Forelimb muscle (tissue), 1 donor: ENCODE measurements around the gene HSBP1L1. TPM values are rescaled to one million over a fixed set of nuclear protein-coding genes. Genes with fewer than 3 reads are reported as not detected.

Experiments
- DNase-seq: peaks from one replicate; pipeline ENCODE4 v3.0.0-alpha.2; 2013; ENCODE audit warnings: low read depth
- polyA plus RNA-seq: library from polyadenylated mRNA; unstranded; fragments of 120-200 nt; gene quantifications from one replicate; pipeline ENCODE4 v1.2.1, GENCODE V29; 2013; ENCODE audit not compliant: insufficient read length

The HSBP1L1 gene
- polyA plus RNA-seq, 1 donor = 2.6 TPM

GRCh38 chr18:79961527-79962291, 2.7 kb upstream of the HSBP1L1 start:
- DNase-seq = no peak

- DNase-seq = no peak
Measured at GRCh38 chr18:79962311-79962710, 2.1 kb upstream of the HSBP1L1 start.

DNA sequence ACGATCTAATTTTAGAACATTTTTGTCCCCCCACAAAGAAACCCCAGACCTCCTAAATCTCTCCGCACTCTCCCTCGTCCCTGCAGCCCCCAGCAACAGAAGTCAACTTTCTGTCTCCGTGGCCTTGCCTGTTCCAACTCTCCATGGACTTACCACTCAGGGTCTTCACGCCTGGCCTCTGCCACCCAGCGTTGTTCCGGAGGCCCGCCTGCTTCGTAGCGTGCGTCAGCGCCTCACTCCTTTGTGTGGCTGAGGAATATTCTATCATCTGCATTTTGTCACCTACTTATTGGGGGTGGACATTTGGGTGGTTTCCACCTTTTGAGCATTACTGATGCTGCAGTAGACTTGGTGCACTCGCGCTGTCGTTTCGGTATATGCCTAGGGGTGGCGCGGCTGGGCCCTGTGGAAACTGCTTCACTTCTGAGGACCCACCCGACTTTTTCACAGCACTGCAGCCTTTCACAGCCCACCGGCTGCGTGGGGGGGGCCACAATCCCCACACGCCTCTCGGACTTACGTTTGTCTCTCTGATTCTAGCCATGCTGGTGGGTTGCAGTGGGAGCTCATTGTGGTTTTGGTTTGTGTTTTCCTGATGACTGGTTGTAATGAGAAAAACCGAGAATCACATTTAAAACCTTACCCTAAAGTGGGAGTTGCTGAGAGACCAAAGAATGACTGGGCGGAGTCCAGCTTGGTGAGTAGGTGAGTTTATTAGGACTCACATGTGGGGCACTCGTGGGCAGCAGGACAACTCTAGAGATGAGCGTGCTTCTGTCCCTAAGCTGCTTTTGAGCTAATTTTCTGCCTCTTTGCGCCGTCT, 1.4 kb upstream of the HSBP1L1 start:
- no peak for DNase-seq

DNA sequence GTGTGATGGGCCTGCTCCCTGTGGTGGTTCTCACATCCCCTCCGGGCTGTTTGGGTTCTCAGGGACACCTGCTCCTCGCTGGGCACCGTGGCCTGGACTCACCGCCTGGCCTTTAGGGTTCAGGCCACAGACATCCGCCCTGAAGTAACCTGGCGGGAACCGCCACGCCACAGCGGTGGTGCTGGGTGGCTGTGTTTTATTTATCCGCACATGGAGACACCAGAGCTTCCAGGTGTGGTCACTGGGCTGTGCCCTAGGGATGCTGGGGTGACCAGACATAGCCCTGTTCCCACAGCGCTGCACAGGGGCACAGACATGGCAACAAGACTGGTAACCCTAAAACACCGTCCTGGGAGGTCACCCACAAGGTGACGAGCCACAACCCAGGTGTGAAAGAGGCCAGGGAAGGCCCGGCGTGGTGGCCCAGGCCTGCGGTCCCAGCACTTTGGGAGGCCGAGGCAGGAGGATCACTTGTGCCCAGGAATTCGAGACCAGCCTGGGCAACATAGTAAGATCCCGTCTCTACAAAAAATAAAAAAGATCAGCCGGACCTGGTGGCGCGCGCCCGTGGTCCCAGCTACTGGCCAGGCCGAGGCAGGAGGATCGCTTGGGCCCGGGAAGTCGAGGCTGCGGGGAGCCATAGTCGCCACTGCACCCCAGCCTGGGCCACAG, 649 bp upstream of the HSBP1L1 start:
- no peak for DNase-seq

DNA sequence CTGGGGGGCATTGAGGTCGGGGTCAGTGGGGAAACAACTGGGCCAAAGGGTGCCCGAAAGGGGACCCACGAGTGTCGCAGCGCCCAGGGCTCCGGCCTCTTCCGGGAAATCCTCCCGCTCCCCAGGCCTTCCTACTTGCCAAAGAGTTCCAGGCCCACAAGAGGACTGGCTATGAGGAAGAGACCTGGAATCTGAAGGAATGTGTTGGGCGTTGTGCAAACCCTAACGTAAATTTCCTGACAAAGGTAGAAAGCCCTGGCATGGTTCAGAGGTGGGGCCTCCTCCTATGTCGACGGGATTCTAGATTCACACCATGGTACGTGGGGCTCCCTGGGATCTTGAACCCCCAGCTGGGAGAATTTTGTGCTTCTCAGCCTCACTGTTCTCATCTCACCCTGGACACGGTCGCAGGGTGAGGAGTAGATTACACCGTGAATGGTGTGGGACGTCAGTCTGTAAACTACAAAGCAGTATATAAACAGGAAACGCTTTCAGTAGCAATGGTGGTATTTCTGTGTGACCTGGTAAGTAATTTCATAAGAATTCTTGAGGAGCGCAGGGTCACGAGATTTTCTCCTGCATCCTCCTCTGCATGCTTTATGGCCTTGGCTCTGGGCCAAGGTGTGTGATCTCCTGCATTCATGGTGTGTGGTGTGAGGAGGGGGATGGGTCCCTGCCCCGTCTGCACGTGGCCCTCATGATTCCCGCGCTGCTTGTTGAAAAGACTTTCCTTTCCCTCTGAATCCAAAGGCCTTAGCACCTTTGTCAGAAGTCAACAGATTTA, 868 bp downstream of the HSBP1L1 start:
- DNase-seq = no peak

- no peak for DNase-seq
Measured at GRCh38 chr18:79970419-79971133, 6.1 kb downstream of the HSBP1L1 start.

DNA sequence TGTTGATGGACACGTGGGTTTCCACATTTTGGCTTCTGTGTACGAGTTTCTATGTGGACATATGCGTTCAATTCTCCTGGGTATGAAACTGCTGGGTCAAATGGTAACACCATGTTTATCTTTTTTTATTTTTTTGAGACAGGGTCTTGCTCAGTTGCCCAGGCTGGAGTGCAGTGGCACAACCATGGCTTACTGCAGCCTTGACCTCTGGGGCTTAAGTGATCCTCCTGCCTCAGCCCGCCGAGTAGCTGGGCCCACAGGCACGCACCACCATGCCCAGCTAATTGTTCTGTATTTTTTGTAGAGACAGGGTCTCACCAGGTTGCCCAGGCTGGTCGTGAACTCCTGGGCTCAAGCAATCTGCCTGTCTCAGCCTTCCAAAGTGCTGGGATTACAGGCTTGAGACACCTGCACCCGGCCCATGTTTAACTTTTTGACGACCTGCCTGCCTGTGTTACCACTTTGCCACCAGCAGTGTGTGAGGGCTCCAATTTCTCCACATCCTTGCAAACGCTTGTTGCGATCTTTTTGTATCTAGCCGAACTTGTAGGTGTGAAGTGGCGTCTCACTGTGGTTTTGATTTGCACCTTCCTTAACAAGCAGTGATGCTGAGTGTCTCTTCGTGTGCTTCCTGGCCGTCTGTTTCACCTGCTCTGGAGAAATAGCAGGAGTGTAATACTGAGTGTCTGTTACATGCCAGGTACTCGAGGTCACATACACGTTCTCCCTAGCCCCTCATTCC, 6.9 kb downstream of the HSBP1L1 start:
- no peak for DNase-seq

DNA sequence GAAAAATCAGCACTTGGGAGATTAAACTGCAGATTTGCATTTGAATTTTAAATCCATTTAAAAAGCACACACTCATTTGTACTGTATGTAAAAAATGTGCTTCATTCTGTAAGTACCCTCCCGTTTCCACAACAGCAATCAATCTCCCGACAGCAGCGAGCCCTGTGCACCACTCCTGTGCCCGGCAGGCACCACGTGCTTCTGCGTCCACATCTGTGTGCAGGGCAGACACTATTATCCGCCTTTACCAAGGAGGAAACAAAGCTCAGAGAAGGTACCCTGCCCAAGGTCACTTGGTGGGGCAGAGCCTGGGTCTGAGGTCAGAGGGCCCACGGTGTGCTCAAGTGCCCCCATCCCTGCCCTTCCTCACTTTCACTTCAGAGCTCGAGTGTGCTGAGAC, 7.5 kb downstream of the HSBP1L1 start:
- DNase-seq = no peak

- no peak for DNase-seq
Measured at GRCh38 chr18:79972720-79973119, 8.3 kb downstream of the HSBP1L1 start.

DNA sequence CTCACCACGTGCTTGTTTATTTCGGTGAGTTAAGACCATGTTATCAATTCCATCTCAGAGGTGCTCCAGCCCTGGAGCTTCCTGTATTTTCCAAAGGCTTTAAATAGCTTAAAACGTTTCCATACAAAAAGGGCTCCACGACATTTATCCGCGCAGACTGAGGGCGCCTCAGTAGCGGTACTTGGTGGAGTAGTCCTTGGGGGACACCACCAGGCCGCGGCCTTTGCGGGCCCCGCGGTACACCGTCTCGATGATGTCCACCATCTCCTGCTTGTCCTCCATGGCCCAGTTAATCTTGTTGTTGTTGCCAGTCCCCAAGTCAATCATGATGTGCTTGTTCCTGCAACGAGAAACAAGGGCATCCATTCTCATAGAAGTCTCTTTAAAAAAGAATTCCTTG, 9.1 kb downstream of the HSBP1L1 start:
- DNase-seq = no peak

DNA sequence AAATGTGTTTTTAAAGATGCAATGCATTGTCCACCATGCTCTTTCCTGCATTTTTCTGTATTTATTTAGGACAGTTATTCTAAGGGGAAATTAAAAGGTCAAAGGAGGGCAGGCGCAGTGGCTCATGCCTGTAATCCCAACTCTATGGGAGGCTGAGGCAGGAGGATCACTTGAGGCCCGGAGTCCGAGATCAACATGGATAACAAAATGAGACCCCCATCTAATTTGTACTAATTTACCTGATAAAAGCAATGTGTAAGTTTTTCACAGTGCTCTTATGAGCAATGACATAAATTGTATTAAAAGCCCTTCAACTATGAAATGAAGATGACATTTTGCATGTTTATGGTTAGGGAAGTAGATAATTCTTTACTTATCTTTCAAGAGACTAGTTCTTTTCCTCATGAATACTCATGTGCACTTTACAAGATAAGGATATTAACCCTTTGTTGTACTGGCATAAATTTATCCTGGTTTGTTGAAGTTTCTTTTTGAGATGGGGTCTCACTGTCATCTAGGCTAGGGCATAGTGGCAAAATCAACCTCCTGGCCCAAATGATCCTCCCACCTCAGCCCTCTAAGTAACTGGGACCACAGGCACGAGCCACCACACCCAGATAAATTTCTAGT, 9.7 kb downstream of the HSBP1L1 start:
- DNase-seq = no peak

- no peak for DNase-seq
Measured at GRCh38 chr18:79975043-79975442, 10.6 kb downstream of the HSBP1L1 start.

DNA sequence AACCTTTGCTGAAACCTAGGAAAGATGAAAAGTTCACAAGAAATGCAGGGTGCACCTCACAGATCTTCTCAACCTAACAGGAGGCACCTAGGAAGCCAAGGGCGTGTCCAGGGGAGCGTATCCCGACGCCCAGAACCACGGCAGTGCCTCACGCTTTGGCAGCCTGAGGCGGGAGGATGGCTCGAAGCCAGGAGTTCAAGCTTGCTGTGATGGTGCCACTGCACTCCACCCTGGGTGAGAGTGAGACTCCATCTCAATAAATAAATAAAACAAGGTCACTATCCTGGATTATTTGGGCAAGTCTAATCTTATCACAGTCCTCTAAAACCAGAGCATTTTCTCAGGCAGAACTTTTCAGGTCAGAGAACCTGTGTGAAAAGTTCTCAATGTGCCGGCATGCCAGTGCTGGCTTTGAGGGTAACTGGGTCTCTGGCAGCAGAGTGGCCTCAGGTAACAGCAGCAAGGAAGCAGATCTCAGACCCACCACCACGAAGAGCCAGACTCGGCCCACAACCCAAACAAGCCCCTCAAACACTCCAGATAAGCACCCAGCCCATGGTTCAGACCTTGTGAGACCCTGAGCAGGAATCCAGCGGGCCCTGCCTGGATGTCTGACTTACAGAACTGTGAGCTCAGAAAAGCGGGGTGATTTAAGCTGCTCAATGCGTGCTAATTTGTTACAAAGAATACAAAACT, 11.7 kb downstream of the HSBP1L1 start:
- DNase-seq = no peak

- no peak for DNase-seq
Measured at GRCh38 chr18:79979843-79980242, 15.4 kb downstream of the HSBP1L1 start.

DNA sequence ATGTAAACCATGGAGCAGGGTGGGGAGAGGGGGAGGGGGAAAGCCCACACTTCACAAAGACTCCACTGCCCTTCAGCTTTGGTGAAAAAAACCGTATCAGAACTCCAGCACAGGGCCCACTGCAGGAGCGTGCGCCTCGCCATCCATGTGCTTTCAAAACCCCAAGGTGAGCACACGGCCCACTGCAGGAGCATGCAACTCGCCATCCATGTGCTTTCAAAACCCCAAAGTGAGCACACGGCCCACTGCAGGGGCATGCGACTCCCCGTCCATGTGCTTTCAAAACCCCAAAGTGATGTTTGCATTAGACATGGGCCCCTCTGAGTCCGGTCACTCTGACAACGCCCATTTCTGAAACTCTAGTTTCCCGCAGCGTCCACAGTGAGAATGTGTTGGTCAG, 16.1 kb downstream of the HSBP1L1 start:
- DNase-seq = no peak

DNA sequence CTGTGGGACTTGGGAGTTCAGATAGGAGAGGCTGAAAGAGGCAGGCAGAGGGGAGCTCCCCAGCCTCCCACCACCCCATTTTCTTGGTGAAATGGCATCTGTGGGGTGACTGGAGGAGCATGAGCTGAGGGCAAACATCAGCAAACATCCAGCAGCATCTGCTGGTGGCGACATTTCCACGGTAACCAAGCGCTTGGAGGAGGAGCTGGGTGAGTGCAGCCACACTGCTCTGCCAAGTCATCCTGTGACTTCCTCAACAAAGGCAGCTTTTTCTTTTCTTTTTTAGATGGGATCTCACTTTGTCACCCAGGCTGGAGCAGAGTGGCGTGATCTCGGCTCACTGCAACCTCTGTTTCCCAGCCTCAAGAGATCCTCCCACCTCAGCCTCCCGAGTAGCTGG, 18.3 kb downstream of the HSBP1L1 start:
- no peak for DNase-seq

GRCh38 chr18:79983253-79983652, 18.8 kb downstream of the HSBP1L1 start:
- DNase-seq = no peak

DNA sequence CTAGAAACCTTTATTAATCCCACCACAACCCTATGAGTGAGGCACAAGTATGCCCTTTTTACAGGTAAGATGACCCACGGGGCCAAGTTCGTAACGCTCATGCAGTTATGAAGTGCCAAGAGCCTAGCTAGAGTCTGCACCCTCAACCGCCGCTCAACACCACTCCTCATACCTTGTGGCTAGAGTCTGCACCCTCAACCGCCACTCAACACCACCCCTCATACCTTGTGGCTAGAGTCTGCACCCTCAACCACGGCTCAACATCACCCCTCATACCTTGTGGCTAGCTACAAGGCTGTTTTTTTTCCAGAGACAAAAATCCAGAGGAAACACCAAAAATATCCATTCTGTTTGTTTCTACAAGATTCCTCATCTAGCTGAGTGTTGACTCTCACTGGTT, 19.4 kb downstream of the HSBP1L1 start:
- DNase-seq = no peak

- DNase-seq = no peak
Measured at GRCh38 chr18:79985172-79985571, 20.7 kb downstream of the HSBP1L1 start.
